HEK293 (cell line): ENCODE data around the gene SLC6A2.

Source experiments
- CTCF ChIA-PET: fragments of 350-600 bp; formaldehyde crosslinking; extraction: SDS; loops from one replicate; lab custom pipeline; 2021; ENCODE audit warnings: antibody characterized with exemption; lab: Yijun Ruan, JAX
- POLR2A ChIA-PET: fragments of 300-600 bp; formaldehyde crosslinking; extraction: SDS; loops from one replicate; lab custom pipeline; 2020; ENCODE audit warnings: antibody characterized with exemption, inconsistent platforms; lab: Yijun Ruan, JAX
- H3K27ac ChIP-seq: fragments of 200-500 bp; sonication (Bioruptor generic); 2 replicates; pipeline ENCODE4 v1.5.1; 2014; ENCODE audit warnings: low read depth, low read length, control low read depth, inconsistent platforms; ENCODE audit errors: extremely low read depth
- H3K36me3 ChIP-seq, 2 experiments: fragments of 200-500 bp in 1 of 2; sonication (Bioruptor generic) in 1 of 2; 1 replicate in 1 of 2; 2 replicates in 1 of 2; pipeline ENCODE4 v1.5.1; 2014 to 2017; ENCODE audit warnings: inconsistent platforms in 2 of 2, low read length in 2 of 2; ENCODE audit not compliant: control insufficient read depth in 2 of 2, insufficient read depth in 1 of 2
- H3K4me1 ChIP-seq: fragments of 200-500 bp; sonication (Bioruptor generic); 2 replicates; pipeline ENCODE4 v1.5.1; 2014; ENCODE audit warnings: mild to moderate bottlenecking, low read length, inconsistent platforms; ENCODE audit not compliant: control insufficient read depth, insufficient read depth
- H3K4me3 ChIP-seq: 2 replicates; pipeline ENCODE4 v1.5.1; 2011; ENCODE audit warnings: low read depth, mild to moderate bottlenecking, control low read depth, low read length, moderate library complexity
- H3K9me3 ChIP-seq: fragments of 200-500 bp; sonication (Bioruptor generic); 2 replicates; pipeline ENCODE4 v1.5.1; 2014; ENCODE audit warnings: low read depth, low read length, inconsistent platforms; ENCODE audit not compliant: control insufficient read depth, insufficient read depth
- CTCF ChIP-seq: fragments of 450-650 bp; formaldehyde crosslinking; IDR thresholded peaks from 2 replicates; pipeline ENCODE4 v1.5.1; 2016; ENCODE audit warnings: missing biosample characterization, missing genetic modification characterization
- PRDM10 ChIP-seq: fragments of 450-650 bp; formaldehyde crosslinking; IDR thresholded peaks from 2 replicates; pipeline ENCODE4 v1.5.1; 2016; ENCODE audit warnings: missing biosample characterization, missing genetic modification characterization
- PRDM6 ChIP-seq: fragments of 450-650 bp; formaldehyde crosslinking; IDR thresholded peaks from 2 replicates; pipeline ENCODE4 v1.5.1; 2017; ENCODE audit warnings: missing biosample characterization, missing genetic modification characterization
- SALL2 ChIP-seq: fragments of 450-650 bp; formaldehyde crosslinking; IDR thresholded peaks from 2 replicates; pipeline ENCODE4 v1.5.0; 2017; ENCODE audit warnings: missing biosample characterization, mild to moderate bottlenecking, missing genetic modification characterization, borderline replicate concordance
- SCRT1 ChIP-seq: fragments of 450-650 bp; formaldehyde crosslinking; IDR thresholded peaks from 2 replicates; pipeline ENCODE4 v1.5.1; 2016; ENCODE audit warnings: missing biosample characterization, missing genetic modification characterization, borderline replicate concordance
- SCRT2 ChIP-seq: fragments of 450-650 bp; formaldehyde crosslinking; IDR thresholded peaks from 2 replicates; pipeline ENCODE4 v1.5.1; 2016; ENCODE audit warnings: missing biosample characterization, missing genetic modification characterization
- ZNF138 ChIP-seq: fragments of 450-650 bp; formaldehyde crosslinking; IDR thresholded peaks from 2 replicates; pipeline ENCODE4 v1.5.1; 2016; ENCODE audit warnings: missing biosample characterization, missing genetic modification characterization, borderline replicate concordance
- ZNF148 ChIP-seq: fragments of 450-650 bp; formaldehyde crosslinking; IDR thresholded peaks from 2 replicates; pipeline ENCODE4 v1.5.0; 2017; ENCODE audit warnings: missing biosample characterization, missing genetic modification characterization, borderline replicate concordance
- ZNF174 ChIP-seq: fragments of 450-650 bp; formaldehyde crosslinking; IDR thresholded peaks from 2 replicates; pipeline ENCODE4 v1.5.0; 2017; ENCODE audit warnings: missing biosample characterization, mild to moderate bottlenecking, missing genetic modification characterization
- ZNF211 ChIP-seq: fragments of 450-650 bp; formaldehyde crosslinking; IDR thresholded peaks from 2 replicates; pipeline ENCODE4 v1.5.1; 2016; ENCODE audit warnings: low read depth, missing biosample characterization, missing genetic modification characterization
- ZNF23 ChIP-seq: fragments of 450-650 bp; formaldehyde crosslinking; IDR thresholded peaks from 2 replicates; pipeline ENCODE4 v1.5.1; 2016; ENCODE audit warnings: missing biosample characterization, missing genetic modification characterization, borderline replicate concordance
- ZNF239 ChIP-seq: fragments of 450-650 bp; formaldehyde crosslinking; IDR thresholded peaks from 2 replicates; pipeline ENCODE4 v1.5.1; 2016; ENCODE audit warnings: missing biosample characterization, missing genetic modification characterization
- ZNF248 ChIP-seq: fragments of 450-650 bp; formaldehyde crosslinking; IDR thresholded peaks from 2 replicates; pipeline ENCODE4 v1.5.1; 2017; ENCODE audit warnings: missing biosample characterization, missing genetic modification characterization
- ZNF350 ChIP-seq: fragments of 450-650 bp; formaldehyde crosslinking; IDR thresholded peaks from 2 replicates; pipeline ENCODE4 v1.5.0; 2017; ENCODE audit warnings: missing biosample characterization, mild to moderate bottlenecking, missing genetic modification characterization
- ZNF521 ChIP-seq: fragments of 450-650 bp; formaldehyde crosslinking; IDR thresholded peaks from 2 replicates; pipeline ENCODE4 v1.5.1; 2017; ENCODE audit warnings: missing biosample characterization, mild to moderate bottlenecking, missing genetic modification characterization
- ZNF600 ChIP-seq: fragments of 450-650 bp; formaldehyde crosslinking; IDR thresholded peaks from 2 replicates; pipeline ENCODE4 v1.5.1; 2016; ENCODE audit warnings: missing biosample characterization, missing genetic modification characterization
- ZNF664 ChIP-seq: fragments of 450-650 bp; formaldehyde crosslinking; IDR thresholded peaks from 2 replicates; pipeline ENCODE4 v1.5.1; 2016; ENCODE audit warnings: missing biosample characterization, missing genetic modification characterization
- ZNF776 ChIP-seq: fragments of 450-650 bp; formaldehyde crosslinking; IDR thresholded peaks from 2 replicates; pipeline ENCODE4 v1.5.0; 2017; ENCODE audit warnings: missing biosample characterization, missing genetic modification characterization, borderline replicate concordance
- ZSCAN30 ChIP-seq: fragments of 450-650 bp; IDR thresholded peaks from 2 replicates; pipeline ENCODE4 v1.5.1; 2018; ENCODE audit warnings: missing biosample characterization, mild to moderate bottlenecking, missing genetic modification characterization, moderate library complexity

Gene SLC6A2

GRCh38 chr16:55691771-55692170 lies 36.0 kb downstream of the SLC6A2 start (continued):
- TF ChIP-seq CTCF (tag by site-specific recombination): no peak
- TF ChIP-seq ZNF148: no peak
- TF ChIP-seq ZNF138: no peak
- TF ChIP-seq ZNF776 (tag by site-specific recombination): no peak

GRCh38 chr16:55695595-55695994 lies 39.8 kb downstream of the SLC6A2 start:
- H3K27ac ChIP-seq: no peak overlapping the region
- H3K9me3 ChIP-seq: no peaks in the 10 kb centered on the region
- TF ChIP-seq SALL2 (tag by site-specific recombination) (no peak), ZNF211 (no peak), ZNF239 (tag by site-specific recombination) (no peak), ZNF23 (no peak), ZNF664 (no peak), ZNF521 (no peak), ZNF350 (tag by site-specific recombination) (no peak), SCRT2 (tag by site-specific recombination) (no peak), ZSCAN30 (no peak), PRDM6 (no peak), SCRT1 (tag by site-specific recombination) (no peak), ZNF600 (tag by site-specific recombination) (no peak), ZNF248 (tag by site-specific recombination) (no peak), ZNF174 (tag by site-specific recombination) (no peak), PRDM10 (tag by site-specific recombination) (no peak)
- POLR2A ChIA-PET: no interaction called here
- CTCF ChIA-PET: interaction anchor here (0.8 to 17.4 kb wide), 5 partner anchors 8 to 227 kb away, joined by 3 to 407 read pairs (median 3); no protein-coding TSS in a partner anchor
- H3K4me1 ChIP-seq: no peaks in the 10 kb centered on the region
- H3K36me3 ChIP-seq: no peaks in the 10 kb centered on the region
- no peak overlapping the region for H3K4me3 ChIP-seq
